HG02588 (cell line): ENCODE results near the gene TDRKH.
"Not testable (repeated sequence)": the region's sequence is repeated elsewhere in the genome, so short reads cannot be mapped to it uniquely, and the experiment has no call there.

Experiments used
- ATAC-seq: cut with Tn5 transposase; IDR thresholded peaks from one replicate; pipeline ENCODE4 v1.9.1; 2021; ENCODE audit warnings: mild to moderate bottlenecking, moderate library complexity; ENCODE audit not compliant: unreplicated experiment

The TDRKH gene

GRCh38 chr1:151803164-151803563 is 12.9 kb upstream of the TDRKH start:
- ATAC-seq = no peak

- no peak for ATAC-seq
Observed at GRCh38 chr1:151802372-151802771, 12.1 kb upstream of the TDRKH start.

- no peak for ATAC-seq
Observed at GRCh38 chr1:151801846-151802245, 11.5 kb upstream of the TDRKH start.

- no peak for ATAC-seq
Observed at GRCh38 chr1:151801310-151801820, 11.1 kb upstream of the TDRKH start.

GRCh38 chr1:151800830-151801229 is 10.5 kb upstream of the TDRKH start:
- ATAC-seq = no peak

GRCh38 chr1:151799179-151800022 is 9.1 kb upstream of the TDRKH start:
- ATAC-seq = no peak

- no peak for ATAC-seq
Observed at GRCh38 chr1:151798571-151798970, 8.3 kb upstream of the TDRKH start.

GRCh38 chr1:151790940-151791651 is 796 bp upstream of the TDRKH start:
- ATAC-seq = peak; percentile 2

- no peak for ATAC-seq
Observed at GRCh38 chr1:151787689-151788088, 2.6 kb downstream of the TDRKH start.

GRCh38 chr1:151783796-151784195 is 6.5 kb downstream of the TDRKH start:
- no peak for ATAC-seq

GRCh38 chr1:151782741-151783140 is 7.6 kb downstream of the TDRKH start:
- ATAC-seq = no peak

- not testable (repeated sequence) for ATAC-seq
Observed at GRCh38 chr1:151782026-151782425, 8.3 kb downstream of the TDRKH start.

- ATAC-seq = not testable (repeated sequence)
Observed at GRCh38 chr1:151780736-151781135, 9.6 kb downstream of the TDRKH start.

- no peak for ATAC-seq
Observed at GRCh38 chr1:151779852-151780251, 10.4 kb downstream of the TDRKH start.

GRCh38 chr1:151777317-151777716 is 13.0 kb downstream of the TDRKH start:
- no peak for ATAC-seq

- no peak for ATAC-seq
Observed at GRCh38 chr1:151776665-151777062, 13.6 kb downstream of the TDRKH start.

- ATAC-seq = no peak
Observed at GRCh38 chr1:151775894-151776664, 14.2 kb downstream of the TDRKH start.

- ATAC-seq = no peak
Observed at GRCh38 chr1:151774256-151774922, 15.9 kb downstream of the TDRKH start.

- ATAC-seq = no peak
Observed at GRCh38 chr1:151773702-151774101, 16.6 kb downstream of the TDRKH start.

GRCh38 chr1:151769270-151769669 is 21.0 kb downstream of the TDRKH start:
- ATAC-seq = not testable (repeated sequence)
